ENCODE data around the gene ANGPTL7.

The ANGPTL7 gene

GRCh38 chr1:11198851-11199594 lies 9.9 kb downstream of the ANGPTL7 start:
- in situ Hi-C loops (cut with MboI; ENCODE audit: low sequenced_read_pairs): no loop called here

- in situ Hi-C loops (cut with MboI; ENCODE audit: low sequenced_read_pairs): no loop called here
Measured at GRCh38 chr1:11204396-11205190, 15.4 kb downstream of the ANGPTL7 start.

DNA sequence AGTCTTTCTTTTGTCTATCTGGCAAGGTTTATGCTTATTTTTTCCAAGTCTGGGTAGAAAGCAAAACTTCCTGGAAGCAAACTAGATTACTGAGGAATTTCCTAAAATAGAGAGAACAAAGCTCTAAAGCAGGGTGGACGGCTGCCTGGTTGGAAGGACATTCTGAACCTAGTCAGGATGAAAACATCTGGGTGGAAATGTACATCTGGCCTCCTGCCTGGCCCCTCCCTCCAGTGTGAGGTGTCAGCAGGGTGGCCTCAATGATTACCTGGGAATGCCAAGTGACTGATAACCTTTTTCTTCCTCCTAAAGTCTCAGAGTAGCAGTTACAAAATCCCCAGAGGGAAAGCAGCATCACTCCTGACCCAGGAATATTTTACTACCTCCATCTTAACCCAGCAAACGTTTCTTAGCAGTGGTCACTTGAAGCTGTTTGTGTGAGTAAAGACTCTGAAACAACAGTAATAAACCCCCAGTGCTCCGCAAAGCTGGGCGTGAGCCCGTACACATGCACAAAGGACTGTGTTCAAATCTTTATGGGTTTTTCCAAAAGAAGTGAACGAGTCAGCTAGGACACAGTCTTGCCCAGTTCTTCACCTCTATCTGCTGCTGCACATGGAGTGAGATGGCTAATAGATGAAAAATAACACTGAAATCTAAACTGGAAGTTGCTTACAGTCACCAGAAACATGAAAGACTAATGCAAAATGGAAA lies 18.9 kb downstream of the ANGPTL7 start:
- in situ Hi-C loops (cut with MboI; ENCODE audit: low sequenced_read_pairs): no loop called here

DNA sequence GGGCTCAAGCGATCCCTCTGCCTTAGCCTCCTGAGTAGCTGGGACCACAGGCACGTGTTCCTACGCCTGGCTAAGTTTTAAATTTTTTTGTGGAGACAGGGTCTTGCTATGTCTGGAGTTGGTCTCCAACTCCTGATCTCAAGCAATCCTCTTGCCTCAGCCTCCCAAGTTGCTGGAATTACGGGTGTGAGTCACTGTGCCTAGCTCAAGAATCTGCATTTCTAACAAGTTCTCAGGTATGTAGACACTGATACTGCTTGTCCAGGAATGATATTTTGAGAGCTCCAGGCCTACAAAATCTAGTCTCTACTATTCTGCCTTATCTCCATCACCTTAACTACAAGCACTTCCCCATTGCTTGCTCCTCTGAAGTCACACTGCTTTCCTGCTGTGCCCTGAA lies 22.3 kb downstream of the ANGPTL7 start:
- in situ Hi-C loops (cut with MboI; ENCODE audit: low sequenced_read_pairs): no loop called here

GRCh38 chr1:11211925-11212587 lies 22.9 kb downstream of the ANGPTL7 start:
- in situ Hi-C loops (cut with MboI; ENCODE audit: low sequenced_read_pairs): no loop called here

DNA sequence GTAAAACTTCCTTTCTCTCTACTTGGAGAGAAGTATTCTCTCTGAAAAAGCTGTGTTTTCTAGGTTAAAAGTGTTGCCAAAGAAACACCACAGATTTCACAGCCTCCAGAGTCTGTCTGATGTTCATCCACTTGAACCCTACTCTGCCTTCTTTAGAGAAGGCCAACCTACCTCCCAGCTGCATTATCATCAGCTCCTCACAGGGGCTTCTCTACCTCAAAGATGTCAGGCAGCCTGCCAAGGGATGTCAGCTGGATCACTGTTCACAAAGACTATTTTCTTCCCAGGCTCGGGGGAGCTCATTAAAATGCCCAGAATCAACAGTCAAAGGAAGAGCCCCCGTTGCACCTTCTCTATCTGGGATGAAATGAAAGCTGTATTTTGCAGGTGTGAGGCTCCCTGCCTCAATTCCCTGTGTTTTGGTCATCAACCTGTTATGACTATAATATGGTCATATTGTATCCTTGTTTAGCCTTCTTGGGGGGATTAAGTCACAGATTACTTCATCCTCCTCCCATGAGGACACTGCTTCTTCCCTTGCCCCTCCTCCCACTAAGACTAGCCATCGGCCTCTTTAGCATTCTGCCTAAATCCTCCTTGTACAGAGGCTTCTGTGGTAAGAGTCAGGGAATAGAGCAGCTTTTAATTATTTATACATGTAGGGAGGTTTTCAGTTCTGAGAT lies 25.7 kb downstream of the ANGPTL7 start:
- in situ Hi-C loops (cut with MboI; ENCODE audit: low sequenced_read_pairs): no loop called here

GRCh38 chr1:11215381-11216005 lies 26.3 kb downstream of the ANGPTL7 start:
- in situ Hi-C loops (cut with MboI; ENCODE audit: low sequenced_read_pairs): no loop called here

DNA sequence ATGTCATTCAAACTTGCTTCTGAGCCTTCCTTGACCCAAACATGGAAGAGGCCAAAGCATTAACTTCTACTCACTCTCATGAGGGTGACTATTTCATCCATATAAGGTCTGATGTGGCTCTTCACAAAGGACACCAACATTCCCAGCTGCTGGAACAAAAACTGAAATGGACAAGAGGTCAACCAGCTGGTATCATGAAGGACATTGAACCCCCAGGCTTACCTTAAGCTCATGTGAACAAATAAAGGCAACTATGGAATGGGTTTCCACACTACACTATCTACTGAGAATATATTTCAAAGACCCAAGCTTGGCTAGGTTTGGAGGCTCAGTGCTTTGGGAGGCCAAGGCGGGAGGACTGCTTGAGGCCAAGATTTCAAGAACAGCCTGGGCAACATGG lies 26.9 kb downstream of the ANGPTL7 start:
- in situ Hi-C loops (cut with MboI; ENCODE audit: low sequenced_read_pairs): no loop called here

GRCh38 chr1:11227106-11228077 lies 38.2 kb downstream of the ANGPTL7 start:
- in situ Hi-C loops (cut with MboI; ENCODE audit: low sequenced_read_pairs): no loop called here

DNA sequence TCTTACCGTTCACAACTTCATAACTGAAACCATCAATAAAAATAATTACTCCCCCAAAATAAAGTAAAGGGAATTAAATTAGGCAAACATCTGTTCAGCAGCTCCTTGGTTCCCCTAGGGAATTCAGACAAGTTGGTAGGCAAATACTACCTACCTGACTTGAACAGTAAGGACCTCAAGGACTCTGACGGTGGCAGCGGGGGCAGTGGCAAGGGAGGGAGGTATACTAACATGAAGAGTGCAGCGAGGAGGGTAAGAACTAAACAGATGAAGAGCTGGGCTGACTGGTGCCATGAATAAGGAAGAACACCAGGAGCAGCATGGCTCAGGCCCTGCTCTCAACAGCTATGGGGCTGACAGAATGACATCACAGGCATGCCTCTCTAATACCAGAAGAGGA lies 40.0 kb downstream of the ANGPTL7 start:
- in situ Hi-C loops (cut with MboI; ENCODE audit: low sequenced_read_pairs): no loop called here

DNA sequence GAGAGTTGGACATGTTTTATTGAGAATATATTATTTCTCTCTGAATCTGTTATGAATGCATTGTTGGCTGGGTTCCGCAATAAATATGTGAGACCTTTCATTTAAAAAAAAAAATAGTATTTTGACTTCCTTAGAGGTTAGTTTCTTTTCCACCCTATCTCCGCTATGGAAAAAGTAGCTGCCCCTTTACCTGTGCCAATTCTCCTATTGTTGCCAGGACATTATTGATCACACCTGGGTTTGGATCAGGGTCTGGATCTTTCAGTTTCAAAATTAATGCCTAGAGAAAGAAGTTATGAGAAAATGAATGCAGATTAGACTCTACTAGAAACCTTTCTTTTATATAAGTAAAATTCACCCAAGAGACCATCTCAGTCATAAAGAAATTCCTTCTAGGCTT lies 44.1 kb downstream of the ANGPTL7 start:
- in situ Hi-C loops (cut with MboI; ENCODE audit: low sequenced_read_pairs): no loop called here

GRCh38 chr1:11237356-11237755 lies 48.2 kb downstream of the ANGPTL7 start:
- in situ Hi-C loops (cut with MboI; ENCODE audit: low sequenced_read_pairs): no loop called here

GRCh38 chr1:11238311-11238710 lies 49.2 kb downstream of the ANGPTL7 start:
- in situ Hi-C loops (cut with MboI; ENCODE audit: low sequenced_read_pairs): no loop called here

- in situ Hi-C loops (cut with MboI; ENCODE audit: low sequenced_read_pairs): no loop called here
Measured at GRCh38 chr1:11245248-11245647, 56.1 kb downstream of the ANGPTL7 start.
